HEK293 (cell line): ENCODE measurements around the gene TMC2.
A peak's percentile ranks its signal among the peaks of the same experiment; 100 is the strongest.

Experiments used
- CTCF ChIA-PET: fragments of 350-600 bp; formaldehyde crosslinking; extraction: SDS; loops from one replicate; lab custom pipeline; 2021; ENCODE audit warnings: antibody characterized with exemption; lab: Yijun Ruan, JAX
- POLR2A ChIA-PET: fragments of 300-600 bp; formaldehyde crosslinking; extraction: SDS; loops from one replicate; lab custom pipeline; 2020; ENCODE audit warnings: antibody characterized with exemption, inconsistent platforms; lab: Yijun Ruan, JAX
- H3K27ac ChIP-seq: fragments of 200-500 bp; sonication (Bioruptor generic); 2 replicates; pipeline ENCODE4 v1.5.1; 2014; ENCODE audit warnings: low read depth, low read length, control low read depth, inconsistent platforms; ENCODE audit errors: extremely low read depth
- H3K36me3 ChIP-seq, 2 experiments: fragments of 200-500 bp in 1 of 2; sonication (Bioruptor generic) in 1 of 2; 1 replicate in 1 of 2; 2 replicates in 1 of 2; pipeline ENCODE4 v1.5.1; 2014 to 2017; ENCODE audit warnings: inconsistent platforms in 2 of 2, low read length in 2 of 2; ENCODE audit not compliant: control insufficient read depth in 2 of 2, insufficient read depth in 1 of 2
- H3K4me1 ChIP-seq: fragments of 200-500 bp; sonication (Bioruptor generic); 2 replicates; pipeline ENCODE4 v1.5.1; 2014; ENCODE audit warnings: mild to moderate bottlenecking, low read length, inconsistent platforms; ENCODE audit not compliant: control insufficient read depth, insufficient read depth
- H3K4me3 ChIP-seq: 2 replicates; pipeline ENCODE4 v1.5.1; 2011; ENCODE audit warnings: low read depth, mild to moderate bottlenecking, control low read depth, low read length, moderate library complexity
- H3K9me3 ChIP-seq: fragments of 200-500 bp; sonication (Bioruptor generic); 2 replicates; pipeline ENCODE4 v1.5.1; 2014; ENCODE audit warnings: low read depth, low read length, inconsistent platforms; ENCODE audit not compliant: control insufficient read depth, insufficient read depth
- KLF10 ChIP-seq: fragments of 450-650 bp; IDR thresholded peaks from 2 replicates; pipeline ENCODE4 v1.5.1; 2018; ENCODE audit warnings: missing biosample characterization, mild to moderate bottlenecking, missing genetic modification characterization
- ZEB2 ChIP-seq: fragments of 450-650 bp; formaldehyde crosslinking; IDR thresholded peaks from 2 replicates; pipeline ENCODE4 v1.5.1; 2016; ENCODE audit warnings: missing biosample characterization, missing genetic modification characterization
- ZFP3 ChIP-seq: fragments of 450-650 bp; formaldehyde crosslinking; IDR thresholded peaks from 2 replicates; pipeline ENCODE4 v1.5.1; 2016; ENCODE audit warnings: low read depth, missing biosample characterization, missing genetic modification characterization
- ZNF140 ChIP-seq: fragments of 450-650 bp; formaldehyde crosslinking; IDR thresholded peaks from 2 replicates; pipeline ENCODE4 v1.5.1; 2016; ENCODE audit warnings: missing biosample characterization, missing genetic modification characterization
- ZNF174 ChIP-seq: fragments of 450-650 bp; formaldehyde crosslinking; IDR thresholded peaks from 2 replicates; pipeline ENCODE4 v1.5.0; 2017; ENCODE audit warnings: missing biosample characterization, mild to moderate bottlenecking, missing genetic modification characterization
- ZNF19 ChIP-seq: fragments of 450-650 bp; formaldehyde crosslinking; IDR thresholded peaks from 2 replicates; pipeline ENCODE4; 2016; ENCODE audit warnings: missing biosample characterization, missing genetic modification characterization, low read depth
- ZNF214 ChIP-seq: fragments of 450-650 bp; formaldehyde crosslinking; IDR thresholded peaks from 2 replicates; pipeline ENCODE4 v1.5.1; 2017; ENCODE audit warnings: missing biosample characterization, mild to moderate bottlenecking, missing genetic modification characterization, borderline replicate concordance
- ZNF335 ChIP-seq: fragments of 450-650 bp; formaldehyde crosslinking; conservative IDR thresholded peaks from 2 replicates; pipeline ENCODE4 v1.5.1; 2016; ENCODE audit warnings: missing biosample characterization, missing genetic modification characterization
- ZNF514 ChIP-seq: fragments of 450-650 bp; formaldehyde crosslinking; IDR thresholded peaks from 2 replicates; pipeline ENCODE4 v1.5.1; 2016; ENCODE audit warnings: missing biosample characterization, missing genetic modification characterization
- ZNF529 ChIP-seq: fragments of 450-650 bp; formaldehyde crosslinking; IDR thresholded peaks from 2 replicates; pipeline ENCODE4 v1.5.1; 2017; ENCODE audit warnings: missing genetic modification characterization, missing biosample characterization; ENCODE audit not compliant: insufficient replicate concordance
- ZNF585B ChIP-seq: fragments of 450-650 bp; formaldehyde crosslinking; IDR thresholded peaks from 2 replicates; pipeline ENCODE4 v1.5.1; 2016; ENCODE audit warnings: missing biosample characterization, missing genetic modification characterization
- ZNF610 ChIP-seq: fragments of 450-650 bp; formaldehyde crosslinking; IDR thresholded peaks from 2 replicates; pipeline ENCODE4 v1.5.1; 2016; ENCODE audit warnings: missing biosample characterization, missing genetic modification characterization, borderline replicate concordance
- ZNF626 ChIP-seq: fragments of 450-650 bp; sonication (Bioruptor Pico); formaldehyde crosslinking; IDR thresholded peaks from 2 replicates; pipeline ENCODE4 v1.5.1; 2018; ENCODE audit warnings: missing biosample characterization, missing genetic modification characterization, inconsistent platforms
- ZXDB ChIP-seq: fragments of 450-650 bp; formaldehyde crosslinking; IDR thresholded peaks from 2 replicates; pipeline ENCODE4 v1.5.1; 2016; ENCODE audit warnings: missing biosample characterization, missing genetic modification characterization
- TF ChIP-seq, protein P1 (sequence below): fragments of 450-650 bp; formaldehyde crosslinking; IDR thresholded peaks from 2 replicates; pipeline ENCODE4 v1.5.1; 2016; ENCODE audit warnings: missing biosample characterization, missing genetic modification characterization
- TF ChIP-seq, protein P2 (sequence below): fragments of 450-650 bp; formaldehyde crosslinking; IDR thresholded peaks from 2 replicates; pipeline ENCODE4 v1.5.1; 2017; ENCODE audit warnings: missing biosample characterization, missing genetic modification characterization
- TF ChIP-seq, protein P3 (sequence below): fragments of 450-650 bp; formaldehyde crosslinking; IDR thresholded peaks from 2 replicates; pipeline ENCODE4 v1.5.1; 2016; ENCODE audit warnings: missing biosample characterization, missing genetic modification characterization
- TF ChIP-seq, protein P4 (sequence below): fragments of 450-650 bp; formaldehyde crosslinking; IDR thresholded peaks from 2 replicates; pipeline ENCODE4 v1.5.1; 2016; ENCODE audit warnings: missing biosample characterization, missing genetic modification characterization
- TF ChIP-seq, protein P5 (sequence below): fragments of 450-650 bp; formaldehyde crosslinking; IDR thresholded peaks from 2 replicates; pipeline ENCODE4 v1.5.1; 2016; ENCODE audit warnings: missing biosample characterization, missing genetic modification characterization
- TF ChIP-seq, protein P6 (sequence below): fragments of 450-650 bp; IDR thresholded peaks from 2 replicates; pipeline ENCODE4 v1.5.1; 2018; ENCODE audit warnings: missing biosample characterization, missing genetic modification characterization

Gene TMC2

DNA sequence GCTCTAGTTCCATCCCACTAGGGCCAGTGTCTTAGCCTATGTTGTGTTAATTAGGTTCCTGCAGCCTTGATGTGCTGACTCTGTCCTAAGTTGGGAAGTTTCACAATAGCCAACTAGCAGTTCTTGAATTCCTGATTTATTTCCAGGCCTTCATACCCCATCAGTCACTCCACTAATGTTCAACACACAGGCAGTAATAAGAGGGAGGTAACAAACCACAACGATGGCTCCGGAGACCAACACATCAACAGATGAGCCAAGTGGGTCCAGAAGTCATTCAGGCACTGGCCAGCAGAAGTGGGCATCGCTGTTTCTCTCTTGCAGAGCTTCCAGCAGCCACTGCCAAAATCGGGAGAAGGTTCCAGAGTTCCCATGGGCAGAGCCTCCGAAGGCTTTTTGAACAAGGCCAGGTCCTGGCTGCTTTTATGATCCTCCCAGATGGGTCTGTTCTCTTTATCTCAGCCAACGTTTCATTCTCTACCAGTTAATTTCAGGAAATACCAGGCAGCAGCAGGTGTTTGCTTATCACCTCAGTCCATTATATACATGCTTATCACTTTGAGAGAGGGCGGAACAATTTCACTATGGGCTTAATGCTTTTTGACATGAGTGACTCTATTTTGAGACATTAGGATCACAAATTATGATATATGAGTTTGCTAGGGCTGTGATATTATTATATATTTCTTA is 67.6 kb downstream of the TMC2 start:
- ChIA-PET CTCF (no interaction called here), POLR2A (no interaction called here)
- H3K4me1 ChIP-seq = no peaks in the 10 kb centered on the region
- no peak overlapping the region for H3K4me3 ChIP-seq
- no peak overlapping the region for H3K27ac ChIP-seq
- H3K36me3 ChIP-seq = no peaks in the 10 kb centered on the region
- H3K9me3 ChIP-seq = no peaks in the 10 kb centered on the region; the same call in 1 of the 2 replicates
- TF ChIP-seq, protein P1, sequence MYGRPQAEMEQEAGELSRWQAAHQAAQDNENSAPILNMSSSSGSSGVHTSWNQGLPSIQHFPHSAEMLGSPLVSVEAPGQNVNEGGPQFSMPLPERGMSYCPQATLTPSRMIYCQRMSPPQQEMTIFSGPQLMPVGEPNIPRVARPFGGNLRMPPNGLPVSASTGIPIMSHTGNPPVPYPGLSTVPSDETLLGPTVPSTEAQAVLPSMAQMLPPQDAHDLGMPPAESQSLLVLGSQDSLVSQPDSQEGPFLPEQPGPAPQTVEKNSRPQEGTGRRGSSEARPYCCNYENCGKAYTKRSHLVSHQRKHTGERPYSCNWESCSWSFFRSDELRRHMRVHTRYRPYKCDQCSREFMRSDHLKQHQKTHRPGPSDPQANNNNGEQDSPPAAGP (tag by site-specific recombination) = no peak
- TF ChIP-seq ZNF610 (tag by site-specific recombination) (no peak), ZNF140 (tag by site-specific recombination) (no peak), ZNF335 (tag by site-specific recombination) (no peak), ZNF19 (tag by site-specific recombination) (no peak), ZNF514 (no peak)
- TF ChIP-seq, protein P2, sequence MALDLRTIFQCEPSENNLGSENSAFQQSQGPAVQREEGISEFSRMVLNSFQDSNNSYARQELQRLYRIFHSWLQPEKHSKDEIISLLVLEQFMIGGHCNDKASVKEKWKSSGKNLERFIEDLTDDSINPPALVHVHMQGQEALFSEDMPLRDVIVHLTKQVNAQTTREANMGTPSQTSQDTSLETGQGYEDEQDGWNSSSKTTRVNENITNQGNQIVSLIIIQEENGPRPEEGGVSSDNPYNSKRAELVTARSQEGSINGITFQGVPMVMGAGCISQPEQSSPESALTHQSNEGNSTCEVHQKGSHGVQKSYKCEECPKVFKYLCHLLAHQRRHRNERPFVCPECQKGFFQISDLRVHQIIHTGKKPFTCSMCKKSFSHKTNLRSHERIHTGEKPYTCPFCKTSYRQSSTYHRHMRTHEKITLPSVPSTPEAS (tag by site-specific recombination) = no peak
- TF ChIP-seq, protein P3, sequence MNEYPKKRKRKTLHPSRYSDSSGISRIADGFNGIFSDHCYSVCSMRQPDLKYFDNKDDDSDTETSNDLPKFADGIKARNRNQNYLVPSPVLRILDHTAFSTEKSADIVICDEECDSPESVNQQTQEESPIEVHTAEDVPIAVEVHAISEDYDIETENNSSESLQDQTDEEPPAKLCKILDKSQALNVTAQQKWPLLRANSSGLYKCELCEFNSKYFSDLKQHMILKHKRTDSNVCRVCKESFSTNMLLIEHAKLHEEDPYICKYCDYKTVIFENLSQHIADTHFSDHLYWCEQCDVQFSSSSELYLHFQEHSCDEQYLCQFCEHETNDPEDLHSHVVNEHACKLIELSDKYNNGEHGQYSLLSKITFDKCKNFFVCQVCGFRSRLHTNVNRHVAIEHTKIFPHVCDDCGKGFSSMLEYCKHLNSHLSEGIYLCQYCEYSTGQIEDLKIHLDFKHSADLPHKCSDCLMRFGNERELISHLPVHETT (tag by site-specific recombination) = no peak

DNA sequence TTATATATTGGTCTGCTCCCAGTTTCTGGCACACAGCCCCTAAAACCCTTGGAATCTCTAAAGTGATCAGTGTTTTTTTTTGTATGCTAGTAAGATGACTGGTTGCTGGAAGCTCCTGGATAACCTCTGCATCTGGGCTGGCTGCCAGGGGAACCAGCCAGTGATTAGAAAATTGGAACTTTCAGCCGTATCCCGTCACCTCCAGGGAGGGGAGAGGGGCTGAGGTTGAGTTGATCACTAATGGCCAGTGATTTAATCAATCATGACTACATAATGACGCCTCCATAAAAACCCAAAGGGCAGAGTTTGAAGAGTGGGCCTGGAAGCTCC is 68.1 kb downstream of the TMC2 start:
- ChIA-PET POLR2A (no interaction called here), CTCF (no interaction called here)
- Histone ChIP-seq H3K27ac (no peak overlapping the region), H3K4me1 (no peaks in the 10 kb centered on the region), H3K4me3 (no peak overlapping the region), H3K36me3 (no peaks in the 10 kb centered on the region), H3K9me3 (no peaks in the 10 kb centered on the region; the same call in 1 of the 2 replicates)
- no peak for TF ChIP-seq KLF10 (tag by site-specific recombination)
- no peak for TF ChIP-seq ZNF626 (tag by site-specific recombination)
- no peak for TF ChIP-seq ZNF585B (tag by site-specific recombination)
- TF ChIP-seq ZNF174 = no peak

DNA sequence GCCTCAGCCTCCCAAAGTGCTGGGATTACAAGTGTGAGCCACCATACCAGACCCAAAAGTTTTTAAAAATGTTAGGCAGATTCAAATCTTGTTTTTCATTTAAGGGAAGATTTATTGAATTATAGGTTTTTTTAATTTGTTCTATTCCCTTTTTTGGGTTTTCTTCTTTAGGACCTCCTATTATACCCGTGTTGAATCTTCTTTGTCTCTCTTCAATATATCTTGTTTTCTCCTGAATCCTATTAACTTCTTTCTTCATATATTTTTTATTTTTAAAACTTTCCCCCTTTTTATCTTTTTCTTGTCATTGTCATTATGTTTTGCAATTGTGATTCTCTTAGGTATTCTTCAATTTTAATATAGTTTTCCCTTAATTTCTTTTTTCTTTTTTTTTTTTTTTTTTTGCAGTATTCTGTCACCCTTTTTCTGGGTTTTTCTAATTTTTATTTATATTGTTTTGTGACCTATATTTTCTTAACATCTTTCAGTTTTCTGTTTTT is 70.2 kb downstream of the TMC2 start:
- Histone ChIP-seq H3K9me3 (no peaks in the 10 kb centered on the region; the same call in 1 of the 2 replicates), H3K4me3 (no peak overlapping the region), H3K27ac (no peak overlapping the region), H3K4me1 (no peaks in the 10 kb centered on the region), H3K36me3 (no peaks in the 10 kb centered on the region)
- ChIA-PET CTCF (interaction anchor here (0.9 kb wide), 1 partner anchor 85 kb away, joined by 4 read pairs; no protein-coding TSS in a partner anchor), POLR2A (no interaction called here)
- TF ChIP-seq, protein P4, sequence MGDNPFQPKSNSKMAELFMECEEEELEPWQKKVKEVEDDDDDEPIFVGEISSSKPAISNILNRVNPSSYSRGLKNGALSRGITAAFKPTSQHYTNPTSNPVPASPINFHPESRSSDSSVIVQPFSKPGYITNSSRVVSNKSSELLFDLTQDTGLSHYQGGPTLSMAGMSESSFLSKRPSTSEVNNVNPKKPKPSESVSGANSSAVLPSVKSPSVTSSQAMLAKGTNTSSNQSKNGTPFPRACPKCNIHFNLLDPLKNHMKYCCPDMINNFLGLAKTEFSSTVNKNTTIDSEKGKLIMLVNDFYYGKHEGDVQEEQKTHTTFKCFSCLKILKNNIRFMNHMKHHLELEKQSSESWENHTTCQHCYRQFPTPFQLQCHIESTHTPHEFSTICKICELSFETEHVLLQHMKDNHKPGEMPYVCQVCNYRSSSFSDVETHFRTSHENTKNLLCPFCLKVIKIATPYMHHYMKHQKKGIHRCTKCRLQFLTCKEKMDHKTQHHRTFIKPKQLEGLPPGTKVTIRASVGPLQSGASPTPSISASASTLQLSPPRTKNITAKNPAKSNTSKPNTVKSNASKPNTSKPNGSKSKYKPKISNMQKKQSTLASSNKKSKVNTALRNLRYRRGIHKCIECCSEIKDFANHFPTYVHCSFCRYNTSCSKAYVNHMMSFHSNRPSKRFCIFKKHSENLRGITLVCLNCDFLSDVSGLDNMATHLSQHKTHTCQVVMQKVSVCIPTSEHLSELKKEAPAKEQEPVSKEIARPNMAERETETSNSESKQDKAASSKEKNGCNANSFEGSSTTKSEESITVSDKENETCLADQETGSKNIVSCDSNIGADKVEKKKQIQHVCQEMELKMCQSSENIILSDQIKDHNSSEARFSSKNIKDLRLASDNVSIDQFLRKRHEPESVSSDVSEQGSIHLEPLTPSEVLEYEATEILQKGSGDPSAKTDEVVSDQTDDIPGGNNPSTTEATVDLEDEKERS (tag by site-specific recombination) = peak; percentile 57; the same call in 1 of the 2 replicates
- TF ChIP-seq, protein P1 (tag by site-specific recombination) = no peak
- TF ChIP-seq ZNF214 (tag by site-specific recombination) (no peak), ZNF529 (peak; percentile 59), ZFP3 (tag by site-specific recombination) (no peak), ZEB2 (tag by site-specific recombination) (no peak), ZXDB (tag by site-specific recombination) (peak; percentile 31; the same call in 1 of the 2 replicates)
- TF ChIP-seq, protein P5, sequence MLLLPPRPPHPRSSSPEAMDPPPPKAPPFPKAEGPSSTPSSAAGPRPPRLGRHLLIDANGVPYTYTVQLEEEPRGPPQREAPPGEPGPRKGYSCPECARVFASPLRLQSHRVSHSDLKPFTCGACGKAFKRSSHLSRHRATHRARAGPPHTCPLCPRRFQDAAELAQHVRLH (tag by site-specific recombination) = no peak
- TF ChIP-seq, protein P6, sequence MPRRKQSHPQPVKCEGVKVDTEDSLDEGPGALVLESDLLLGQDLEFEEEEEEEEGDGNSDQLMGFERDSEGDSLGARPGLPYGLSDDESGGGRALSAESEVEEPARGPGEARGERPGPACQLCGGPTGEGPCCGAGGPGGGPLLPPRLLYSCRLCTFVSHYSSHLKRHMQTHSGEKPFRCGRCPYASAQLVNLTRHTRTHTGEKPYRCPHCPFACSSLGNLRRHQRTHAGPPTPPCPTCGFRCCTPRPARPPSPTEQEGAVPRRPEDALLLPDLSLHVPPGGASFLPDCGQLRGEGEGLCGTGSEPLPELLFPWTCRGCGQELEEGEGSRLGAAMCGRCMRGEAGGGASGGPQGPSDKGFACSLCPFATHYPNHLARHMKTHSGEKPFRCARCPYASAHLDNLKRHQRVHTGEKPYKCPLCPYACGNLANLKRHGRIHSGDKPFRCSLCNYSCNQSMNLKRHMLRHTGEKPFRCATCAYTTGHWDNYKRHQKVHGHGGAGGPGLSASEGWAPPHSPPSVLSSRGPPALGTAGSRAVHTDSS (tag by site-specific recombination) = no peak
